ENCODE results near the gene KIAA1671. TPM values are rescaled to one million over a fixed set of nuclear protein-coding genes. Genes with fewer than 3 reads are reported as not detected.
A peak's percentile ranks its signal among the peaks of the same experiment; 100 is the strongest.

Gene KIAA1671
- total RNA-seq, 2 experiments from 2014 or later: 25.4 to 27.0 TPM

DNA sequence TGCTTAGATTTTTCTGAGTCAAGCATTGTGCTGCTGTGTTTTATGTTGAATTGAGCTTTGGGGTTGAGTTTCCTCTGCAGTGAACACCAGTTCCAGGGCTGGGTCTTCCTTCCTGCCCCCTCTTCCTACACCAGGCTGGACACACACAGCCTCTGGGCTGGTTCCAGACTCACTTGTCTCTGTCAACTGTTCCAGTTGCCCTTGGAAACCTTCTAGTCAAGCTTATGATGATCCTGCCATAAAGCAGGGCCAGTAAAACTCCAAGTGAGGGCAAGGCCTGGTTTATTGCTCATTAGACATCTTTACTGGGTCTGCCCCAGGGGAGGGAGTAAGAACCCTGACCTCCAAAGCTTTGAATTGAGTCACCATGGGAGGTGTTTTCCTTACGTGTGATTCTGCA is 61.1 kb downstream of the KIAA1671 start:
- no peak for DNase-seq
- Mint-ChIP-seq H3K27ac (no peak overlapping the region), H3K4me1 (peaks cover 5% of the 10 kb centered on the region), H3K36me3 (ENCODE audit: low read depth) (peaks cover 1% of the 10 kb centered on the region), H3K27me3 (peaks cover 13% of the 10 kb centered on the region), H3K9me3 (no peaks in the 10 kb centered on the region), H3K4me3 (no peak overlapping the region)
- CTCF ChIA-PET: interaction anchor here (0.6 to 1.3 kb wide), 2 partner anchors 11 to 30 kb away, joined by 3 read pairs; no protein-coding TSS in a partner anchor
- POLR2A ChIA-PET: no interaction called here

DNA sequence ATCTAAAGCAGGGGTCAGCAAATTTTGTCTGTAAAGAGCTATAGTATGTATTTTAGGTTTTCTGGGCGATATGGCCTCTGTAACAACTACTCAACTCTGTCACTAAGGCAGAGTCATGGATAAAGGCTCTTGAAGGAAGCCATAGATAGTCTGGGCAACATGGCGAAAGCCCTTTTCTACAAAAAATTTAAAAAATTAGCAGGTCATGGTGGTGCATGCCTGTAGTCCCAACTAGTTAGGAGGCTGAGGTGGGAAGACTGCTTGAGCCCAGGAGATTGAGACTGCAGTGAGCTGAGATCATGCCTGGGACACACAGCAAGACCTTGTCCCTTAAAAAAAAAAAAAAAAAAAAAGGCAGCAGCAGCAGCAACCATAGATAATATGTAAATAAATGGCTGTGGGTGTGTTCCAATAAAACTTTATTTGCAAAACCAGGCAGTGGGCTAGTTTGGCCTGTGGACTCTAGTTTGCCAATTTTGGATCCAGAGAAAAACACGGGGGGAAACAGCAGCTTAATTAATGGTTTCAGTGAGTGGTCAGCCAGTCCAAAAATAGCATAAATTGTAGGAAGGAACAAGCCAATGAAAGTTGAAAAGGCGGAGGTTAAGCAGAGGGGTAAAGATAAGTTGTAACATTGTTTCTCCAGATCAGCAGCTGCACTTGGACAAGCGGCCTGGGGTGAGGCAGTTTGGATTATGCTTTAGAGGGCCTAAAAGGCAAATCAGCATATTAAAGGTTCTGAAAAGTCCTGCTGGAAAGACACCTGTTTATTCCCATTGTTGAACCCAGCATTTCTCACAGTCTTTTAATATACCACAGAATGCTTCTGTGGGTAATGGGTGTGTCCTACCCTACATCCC is 62.6 kb downstream of the KIAA1671 start:
- H3K4me1 Mint-ChIP-seq: peaks cover 5% of the 10 kb centered on the region

DNA sequence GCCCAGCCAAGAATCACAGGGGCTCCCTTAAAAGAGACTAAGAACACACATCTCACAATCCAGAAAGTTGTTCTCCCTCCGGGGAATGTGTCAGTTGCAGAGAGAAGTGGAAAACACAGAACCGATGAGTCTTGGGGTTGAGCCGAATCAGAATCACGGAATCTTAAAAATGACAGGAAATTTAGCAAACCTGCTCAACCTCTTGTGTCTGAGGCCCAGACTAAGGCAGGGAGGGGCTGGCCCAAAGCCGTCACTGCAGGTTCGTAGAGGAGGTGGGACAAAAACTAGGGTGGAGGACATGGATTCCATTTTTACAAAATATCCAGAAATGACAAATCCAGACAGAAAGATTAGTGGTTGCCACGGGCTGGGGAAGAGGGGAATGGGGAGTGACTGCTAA is 63.8 kb downstream of the KIAA1671 start:
- peaks cover 28% of the 10 kb centered on the region for H3K27me3 Mint-ChIP-seq
- peaks cover 1% of the 10 kb centered on the region for H3K36me3 Mint-ChIP-seq (ENCODE audit: low read depth)
- peaks cover 7% of the 10 kb centered on the region for H3K4me1 Mint-ChIP-seq
- ChIA-PET CTCF (no interaction called here), POLR2A (interaction anchor here (0.5 kb wide), 1 partner anchor 53 kb away, joined by 7 read pairs; no protein-coding TSS in a partner anchor)
- H3K4me3 Mint-ChIP-seq: no peak overlapping the region
- DNase-seq: no peak
- H3K9me3 Mint-ChIP-seq: no peaks in the 10 kb centered on the region
- no peak overlapping the region for H3K27ac Mint-ChIP-seq

More for the DNA sequence above, 62.6 kb downstream of the KIAA1671 start:
- POLR2A ChIA-PET: no interaction called here
- peaks cover 1% of the 10 kb centered on the region for H3K36me3 Mint-ChIP-seq (ENCODE audit: low read depth)
- no peaks in the 10 kb centered on the region for H3K9me3 Mint-ChIP-seq
- CTCF ChIA-PET: interaction anchor here (1.7 to 1.8 kb wide), 2 partner anchors 13 to 33 kb away, joined by 4 to 13 read pairs; no protein-coding TSS in a partner anchor
- H3K27ac Mint-ChIP-seq: no peak overlapping the region
- peaks cover 25% of the 10 kb centered on the region for H3K27me3 Mint-ChIP-seq
- DNase-seq: no peak
- H3K4me3 Mint-ChIP-seq: no peak overlapping the region

DNA sequence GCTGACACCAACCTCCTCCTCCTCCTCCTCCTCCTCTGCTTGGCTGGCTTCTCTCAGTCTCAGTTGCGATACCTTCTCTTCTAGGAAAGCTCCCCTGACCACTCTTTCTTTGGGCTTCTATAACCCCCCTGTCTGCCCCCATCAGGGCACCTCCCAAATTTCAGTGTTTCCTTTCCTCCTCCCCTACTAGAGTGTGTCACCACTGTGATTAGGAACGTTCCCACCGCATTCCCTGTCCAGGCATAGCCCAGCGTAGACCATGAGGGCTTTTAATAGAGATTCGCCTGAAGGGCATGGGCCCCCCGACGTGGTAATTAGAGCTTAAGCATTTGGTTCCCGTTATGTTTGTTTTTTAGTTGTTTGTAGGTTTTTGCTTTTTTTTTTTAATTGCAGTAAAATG is 65.5 kb downstream of the KIAA1671 start:
- CTCF ChIA-PET: no interaction called here
- H3K27ac Mint-ChIP-seq: no peak overlapping the region
- peaks cover 26% of the 10 kb centered on the region for H3K27me3 Mint-ChIP-seq
- no peaks in the 10 kb centered on the region for H3K9me3 Mint-ChIP-seq
- POLR2A ChIA-PET: no interaction called here
- DNase-seq: no peak
- H3K36me3 Mint-ChIP-seq (ENCODE audit: low read depth): peaks cover 1% of the 10 kb centered on the region
- no peak overlapping the region for H3K4me3 Mint-ChIP-seq
- peaks cover 7% of the 10 kb centered on the region for H3K4me1 Mint-ChIP-seq

DNA sequence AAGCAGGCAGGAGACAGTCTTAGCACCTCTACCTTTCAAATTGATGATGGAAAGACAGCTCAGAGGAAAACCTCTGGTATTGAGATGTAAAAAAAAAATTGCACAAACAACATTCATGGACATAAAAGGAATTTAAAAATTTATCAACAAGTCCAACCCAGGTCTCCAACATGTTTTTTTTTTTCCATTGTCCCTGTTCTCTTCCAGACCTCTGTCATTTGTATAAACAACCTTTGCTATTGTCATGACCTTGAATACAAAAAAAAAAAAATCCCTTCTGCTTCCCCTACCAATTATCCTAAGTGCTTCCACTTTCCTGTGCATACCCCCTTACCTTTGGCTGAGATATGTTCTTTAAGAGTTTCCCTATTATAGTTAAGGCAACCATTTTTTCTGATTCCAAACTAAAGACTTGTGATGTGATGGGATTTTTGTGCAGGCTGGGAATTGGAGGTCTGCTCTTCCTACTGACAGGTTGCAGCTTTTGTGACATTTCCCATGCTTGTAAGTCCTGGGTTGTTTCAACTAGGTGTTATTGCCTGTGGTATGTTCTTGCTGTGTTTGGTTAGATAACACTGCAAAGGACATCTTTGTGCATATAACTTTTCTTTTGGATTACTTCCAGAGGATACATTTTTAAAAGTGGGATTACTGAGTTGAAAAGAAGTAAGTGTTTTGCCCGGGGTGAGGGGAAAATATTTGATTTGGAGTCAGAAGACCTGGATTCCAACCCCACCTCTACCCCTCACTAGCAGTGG is 67.1 kb downstream of the KIAA1671 start:
- POLR2A ChIA-PET: interaction anchor here (0.6 to 0.7 kb wide), 2 partner anchors 15 to 53 kb away, joined by 6 to 9 read pairs; no protein-coding TSS in a partner anchor
- Mint-ChIP-seq H3K9me3 (no peaks in the 10 kb centered on the region), H3K4me3 (no peak overlapping the region), H3K27ac (no peak overlapping the region), H3K27me3 (peaks cover 23% of the 10 kb centered on the region), H3K36me3 (ENCODE audit: low read depth) (peaks cover 1% of the 10 kb centered on the region), H3K4me1 (peaks cover 9% of the 10 kb centered on the region)
- CTCF ChIA-PET: no interaction called here
- no peak for DNase-seq

DNA sequence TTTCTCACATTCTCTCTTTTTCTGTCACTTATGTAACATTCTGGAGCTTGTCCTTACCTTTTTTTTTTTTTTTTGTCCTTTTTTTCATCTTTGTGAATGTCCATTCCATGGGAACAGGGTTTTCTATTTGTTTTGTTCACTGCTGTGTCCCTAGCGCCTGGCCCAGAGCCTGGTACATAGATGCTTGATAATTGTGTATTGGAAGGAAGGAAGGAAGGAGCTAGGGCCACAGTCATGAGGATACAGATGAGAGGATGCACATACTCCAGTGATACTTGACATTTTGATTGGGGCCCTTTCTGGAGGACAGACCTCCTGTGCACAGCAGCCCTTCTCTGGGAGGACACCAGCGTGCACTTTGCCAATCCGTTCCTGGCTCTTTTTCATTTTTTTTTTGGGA is 68.9 kb downstream of the KIAA1671 start:
- Mint-ChIP-seq H3K9me3 (no peaks in the 10 kb centered on the region), H3K4me1 (peaks cover 24% of the 10 kb centered on the region), H3K4me3 (no peak overlapping the region), H3K27me3 (peaks cover 21% of the 10 kb centered on the region), H3K36me3 (ENCODE audit: low read depth) (no peaks in the 10 kb centered on the region), H3K27ac (no peak overlapping the region)
- CTCF ChIA-PET: interaction anchor here (0.6 kb wide), 1 partner anchor 338 kb away, joined by 3 read pairs; no protein-coding TSS in a partner anchor
- POLR2A ChIA-PET: no interaction called here
- DNase-seq: no peak

DNA sequence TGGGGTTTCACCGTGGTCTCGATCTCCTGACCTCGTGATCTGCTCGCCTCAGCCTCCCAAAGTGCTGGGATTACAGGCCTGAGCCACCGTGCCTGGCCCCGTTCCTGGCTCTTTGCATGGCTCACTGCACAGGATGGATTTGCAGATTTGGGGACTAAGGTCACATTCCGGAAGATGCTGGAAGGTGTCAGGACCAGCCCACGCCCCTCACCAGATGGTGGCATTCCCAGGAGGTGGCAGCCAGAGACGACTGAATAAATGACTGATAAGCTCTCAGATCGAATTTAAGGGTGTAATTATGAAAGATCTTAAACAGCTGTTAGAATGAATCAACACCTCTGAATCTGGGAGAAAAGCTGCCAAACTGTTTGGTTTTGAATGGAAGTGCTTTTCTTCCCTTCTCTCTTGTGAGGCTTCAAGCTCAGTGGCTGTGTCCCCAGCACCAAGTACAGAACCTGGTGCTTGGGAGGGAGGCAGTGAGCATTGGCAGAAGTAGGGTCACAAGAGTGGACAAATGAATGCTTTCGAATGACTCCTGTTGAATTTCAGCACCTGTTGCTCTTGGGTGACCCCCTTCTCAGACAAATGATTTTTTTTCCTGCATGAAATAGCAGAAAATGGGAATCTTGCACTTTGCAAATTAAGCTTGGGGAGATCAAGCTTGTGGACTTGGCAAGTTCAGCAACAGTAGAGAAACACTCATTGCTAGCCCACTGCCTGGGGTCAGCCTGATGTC is 69.6 kb downstream of the KIAA1671 start:
- peaks cover 31% of the 10 kb centered on the region for H3K4me1 Mint-ChIP-seq
- peaks cover 2% of the 10 kb centered on the region for H3K36me3 Mint-ChIP-seq (ENCODE audit: low read depth)
- peaks cover 21% of the 10 kb centered on the region for H3K27me3 Mint-ChIP-seq
- H3K9me3 Mint-ChIP-seq: no peaks in the 10 kb centered on the region
- ChIA-PET CTCF (interaction anchor here (0.6 to 1.2 kb wide), 2 partner anchors 16 to 43 kb away, joined by 3 to 7 read pairs; no protein-coding TSS in a partner anchor), POLR2A (no interaction called here)
- DNase-seq: no peak
- H3K27ac Mint-ChIP-seq: no peak overlapping the region
- H3K4me3 Mint-ChIP-seq: no peak overlapping the region

DNA sequence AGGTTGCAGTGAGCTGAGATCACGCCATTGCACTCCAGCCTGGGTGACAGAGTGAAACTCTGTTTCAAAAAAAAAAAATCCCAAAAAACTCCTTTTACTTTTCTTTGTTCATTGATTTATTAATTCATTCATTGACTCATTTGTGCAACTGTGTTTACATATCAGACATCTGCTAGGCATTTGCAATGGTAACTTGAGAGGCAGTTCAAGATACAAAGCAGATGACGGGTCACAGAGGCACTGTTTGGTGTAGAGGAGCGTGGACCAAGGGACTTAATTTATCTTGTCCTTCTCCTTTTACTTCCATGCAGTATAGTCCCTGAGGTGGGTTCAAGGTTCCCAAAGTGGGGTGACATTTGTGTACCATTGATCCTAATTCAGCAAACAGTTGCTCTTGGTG is 71.4 kb downstream of the KIAA1671 start:
- no peak for DNase-seq
- ChIA-PET POLR2A (no interaction called here), CTCF (interaction anchor here (1.3 to 1.9 kb wide), 2 partner anchors 26 to 30 kb away, joined by 3 to 4 read pairs; no protein-coding TSS in a partner anchor)
- Mint-ChIP-seq H3K27me3 (peaks cover 12% of the 10 kb centered on the region), H3K27ac (no peak overlapping the region), H3K4me1 (peaks cover 39% of the 10 kb centered on the region), H3K4me3 (no peak overlapping the region), H3K36me3 (ENCODE audit: low read depth) (peaks cover 3% of the 10 kb centered on the region), H3K9me3 (no peaks in the 10 kb centered on the region)

DNA sequence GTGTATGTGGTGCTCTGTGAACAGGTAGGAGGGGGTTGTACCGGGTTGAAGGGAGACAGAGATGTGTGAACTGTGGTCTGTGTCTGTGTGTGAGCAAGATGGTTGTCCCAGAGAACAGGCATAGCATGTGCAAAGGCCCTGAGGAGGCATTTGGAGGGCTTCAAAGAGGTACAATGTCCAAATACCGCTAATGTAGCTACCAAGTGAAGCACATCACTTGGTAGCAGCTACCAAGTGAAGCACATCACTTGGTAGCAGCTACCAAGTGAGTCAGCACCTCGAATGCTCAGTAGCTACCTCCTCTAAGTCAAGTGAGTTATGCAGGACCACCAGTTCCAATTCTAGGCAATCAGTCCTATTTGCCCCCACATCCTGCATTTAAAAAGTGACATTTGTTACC is 72.4 kb downstream of the KIAA1671 start:
- H3K9me3 Mint-ChIP-seq: no peaks in the 10 kb centered on the region
- CTCF ChIA-PET: interaction anchor here (1.1 to 1.3 kb wide), 3 partner anchors 11 to 86 kb away, joined by 3 to 4 read pairs (median 3); no protein-coding TSS in a partner anchor
- no peak overlapping the region for H3K4me3 Mint-ChIP-seq
- DNase-seq: no peak
- H3K27ac Mint-ChIP-seq: no peak overlapping the region
- H3K27me3 Mint-ChIP-seq: peaks cover 3% of the 10 kb centered on the region
- H3K4me1 Mint-ChIP-seq: peaks cover 39% of the 10 kb centered on the region
- H3K36me3 Mint-ChIP-seq (ENCODE audit: low read depth): peaks cover 3% of the 10 kb centered on the region
- POLR2A ChIA-PET: interaction anchor here (0.6 kb wide), 1 partner anchor 29 kb away, joined by 3 read pairs; no protein-coding TSS in a partner anchor

DNA sequence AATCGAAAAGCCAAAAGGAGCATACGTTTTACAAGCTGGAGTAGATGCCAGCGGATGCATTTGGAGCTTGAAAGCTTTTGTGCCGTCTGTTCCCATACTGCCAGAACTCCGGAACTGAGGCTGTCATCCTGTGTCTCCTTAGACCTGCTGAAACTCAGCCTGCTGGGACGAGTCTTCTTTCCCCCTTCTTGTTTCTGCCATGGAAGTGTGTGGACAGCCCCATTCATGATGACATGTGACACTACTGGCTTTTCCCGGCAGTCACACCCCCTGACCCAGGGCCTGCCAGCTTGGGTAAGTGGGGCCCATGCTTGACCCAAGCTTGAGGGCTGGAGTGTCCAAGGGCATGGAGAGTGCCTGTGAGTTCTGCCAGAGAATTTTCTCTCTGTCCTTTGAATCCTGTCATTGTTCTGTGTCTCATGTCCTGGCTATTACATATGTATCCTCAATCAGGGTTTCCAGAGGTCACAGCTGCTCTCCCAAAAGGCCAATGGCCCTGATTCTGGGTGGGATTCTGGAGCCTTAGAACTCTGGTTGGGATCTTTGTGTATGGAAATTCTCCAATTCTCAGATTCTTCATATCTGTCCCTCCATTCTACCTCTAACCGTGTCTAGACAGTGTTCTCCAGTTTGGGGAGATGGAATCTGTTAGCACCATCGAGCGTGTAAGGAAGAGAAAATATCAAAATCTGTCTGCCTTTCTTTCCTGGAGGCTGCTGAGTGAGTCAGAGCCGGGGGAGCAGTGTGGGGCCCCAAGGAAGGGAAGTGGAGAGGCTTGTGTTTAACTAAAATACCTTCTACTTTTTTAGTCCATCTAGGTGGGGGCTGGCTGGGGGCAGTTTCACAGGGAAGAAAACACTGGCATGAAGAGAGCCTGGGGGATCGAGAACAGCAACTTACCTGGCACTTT is 73.2 kb downstream of the KIAA1671 start:
- H3K4me3 Mint-ChIP-seq: peak overlapping the region; percentile 20

DNA sequence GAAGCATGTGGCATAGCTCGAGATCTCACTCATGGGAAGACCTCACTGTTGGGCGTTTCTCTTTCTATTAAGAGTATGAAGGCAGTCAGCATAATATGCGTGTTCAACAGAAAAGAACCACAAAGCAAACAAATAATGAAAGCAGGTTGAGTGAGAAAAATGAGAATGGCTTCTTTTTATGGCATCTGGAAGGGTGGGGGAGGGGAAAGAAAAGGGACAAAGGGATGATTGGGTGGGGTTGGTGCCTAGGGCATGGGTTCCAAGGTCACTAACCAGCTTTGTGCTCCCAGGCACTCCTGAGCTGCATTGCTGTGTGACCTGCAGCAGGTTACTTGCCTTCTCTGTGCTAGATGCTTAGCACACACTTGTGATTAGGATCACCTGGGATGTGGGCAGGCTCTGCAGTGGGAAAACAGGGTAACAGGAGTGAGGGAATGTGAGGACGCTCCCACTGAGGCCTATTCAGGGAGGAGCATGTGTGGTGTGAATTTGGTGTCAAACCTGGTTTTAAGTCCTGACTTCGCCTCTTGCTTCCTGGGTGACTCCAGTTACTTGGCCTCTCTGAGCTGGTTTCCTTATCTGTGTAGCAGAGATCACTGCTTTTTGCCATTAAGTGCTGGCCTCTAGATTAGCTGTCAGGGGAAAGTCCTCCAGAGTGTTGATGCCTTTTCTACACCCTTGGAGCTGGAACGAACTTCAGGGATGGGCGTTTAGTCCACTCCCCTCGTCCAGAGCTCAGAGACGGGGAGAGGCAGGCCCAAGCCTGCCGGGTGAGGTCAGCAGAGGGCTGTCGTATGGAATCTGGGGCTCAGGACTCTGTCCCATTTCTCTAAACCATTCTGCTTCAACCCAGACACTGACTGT is 74.8 kb downstream of the KIAA1671 start:
- no peaks in the 10 kb centered on the region for H3K9me3 Mint-ChIP-seq
- peaks cover 37% of the 10 kb centered on the region for H3K4me1 Mint-ChIP-seq
- no peak overlapping the region for H3K4me3 Mint-ChIP-seq
- H3K36me3 Mint-ChIP-seq (ENCODE audit: low read depth): peaks cover 3% of the 10 kb centered on the region
- no peaks in the 10 kb centered on the region for H3K27me3 Mint-ChIP-seq
- POLR2A ChIA-PET: interaction anchor here (0.6 kb wide), 1 partner anchor 67 kb away, joined by 3 read pairs; no protein-coding TSS in a partner anchor
- no peak for DNase-seq
- CTCF ChIA-PET: interaction anchor here (0.9 to 1.5 kb wide), 3 partner anchors 22 to 84 kb away, joined by 3 to 5 read pairs (median 3); no protein-coding TSS in a partner anchor
- H3K27ac Mint-ChIP-seq: peak overlapping the region; percentile 72

More for the DNA sequence above, 73.2 kb downstream of the KIAA1671 start:
- Mint-ChIP-seq H3K27ac (peak overlapping the region; percentile 81), H3K27me3 (no peaks in the 10 kb centered on the region), H3K36me3 (ENCODE audit: low read depth) (peaks cover 3% of the 10 kb centered on the region), H3K9me3 (no peaks in the 10 kb centered on the region), H3K4me1 (peaks cover 37% of the 10 kb centered on the region)
- DNase-seq: peak; percentile 15
- CTCF ChIA-PET: interaction anchor here (0.9 to 1.5 kb wide), 4 partner anchors 24 to 87 kb away, joined by 3 to 5 read pairs (median 4); no protein-coding TSS in a partner anchor
- POLR2A ChIA-PET: interaction anchor here (0.6 to 0.7 kb wide), 2 partner anchors 28 to 51 kb away, joined by 3 to 5 read pairs; no protein-coding TSS in a partner anchor

Measured in activated CD4-positive, alpha-beta T cell treated with anti-CD3 and anti-CD28 coated beads, Interleukin-2, amount 10 ng/mL, durations not matched to agents 7 days and 5 days (primary cell).